Fibroblast of the conjunctiva (primary cell): ENCODE results near the gene ATP8B3.

ENCODE experiments used
- DNase-seq: peaks from one replicate; pipeline ENCODE4 v3.0.0-alpha.2; 2010; ENCODE audit warnings: low read depth

The ATP8B3 gene

GRCh38 chr19:1796395-1797142 is 15.5 kb downstream of the ATP8B3 start:
- DNase-seq: no peak

GRCh38 chr19:1794424-1795172 is 17.5 kb downstream of the ATP8B3 start:
- DNase-seq: no peak

DNA sequence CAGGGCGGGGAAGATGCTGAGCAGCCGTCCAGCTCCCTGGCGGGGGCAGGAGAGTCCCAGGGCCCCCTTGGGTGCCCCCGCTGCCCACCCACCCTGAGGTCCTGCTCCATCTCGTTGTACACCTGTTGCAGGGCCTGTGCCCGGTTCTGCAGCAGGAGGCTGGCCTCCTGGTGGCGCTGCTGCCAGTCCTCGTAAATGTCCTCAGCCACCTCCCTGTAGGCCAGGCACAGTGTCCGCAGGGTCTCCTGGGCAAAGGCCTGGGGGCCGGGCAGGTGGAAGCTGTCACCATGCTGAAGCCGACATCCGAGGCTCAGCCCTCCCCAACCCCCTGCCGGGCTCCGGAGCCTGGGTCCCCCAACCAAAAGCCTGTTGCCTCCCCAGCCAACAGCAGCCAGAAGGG is 20.2 kb downstream of the ATP8B3 start:
- DNase-seq: no peak

GRCh38 chr19:1790054-1790792 is 21.9 kb downstream of the ATP8B3 start:
- DNase-seq: no peak

DNA sequence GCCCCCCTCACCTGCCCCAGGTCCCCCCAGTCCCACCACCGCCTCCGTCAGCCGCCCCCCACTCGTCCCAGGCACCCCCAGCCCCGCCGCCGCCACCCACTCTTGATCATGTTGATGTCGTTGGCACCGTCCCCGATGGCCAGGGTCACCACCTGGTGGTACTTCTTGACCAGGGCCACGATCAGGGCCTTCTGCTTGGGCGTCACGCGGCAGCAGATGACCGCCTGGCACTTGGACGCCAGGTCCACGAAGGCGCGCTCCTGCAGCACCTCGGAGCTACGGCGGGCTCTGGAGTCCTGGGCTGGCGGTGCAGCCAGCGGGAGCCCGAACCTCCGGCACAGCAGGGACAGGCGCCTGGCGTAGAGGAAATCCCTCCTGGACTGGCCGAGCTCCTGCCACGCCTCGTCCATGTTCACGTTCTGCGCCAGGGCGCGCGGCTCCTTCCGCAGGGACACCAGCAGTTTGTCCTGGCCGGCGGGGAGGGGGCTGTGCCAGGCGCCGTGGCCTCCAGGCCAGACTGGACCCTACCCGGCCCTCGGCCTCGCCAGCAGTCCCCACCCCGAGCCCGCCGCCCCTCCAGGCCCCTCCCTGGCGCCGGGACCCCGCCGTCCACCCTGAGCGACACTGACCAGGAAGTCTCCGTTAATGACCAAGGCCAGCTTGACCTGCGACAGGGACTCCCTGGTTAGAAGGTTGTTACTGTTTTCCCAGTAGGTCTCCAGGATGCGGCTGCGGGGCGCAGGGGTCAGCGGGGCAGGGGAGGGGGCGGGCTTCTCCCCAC is 22.6 kb downstream of the ATP8B3 start:
- DNase-seq: no peak

DNA sequence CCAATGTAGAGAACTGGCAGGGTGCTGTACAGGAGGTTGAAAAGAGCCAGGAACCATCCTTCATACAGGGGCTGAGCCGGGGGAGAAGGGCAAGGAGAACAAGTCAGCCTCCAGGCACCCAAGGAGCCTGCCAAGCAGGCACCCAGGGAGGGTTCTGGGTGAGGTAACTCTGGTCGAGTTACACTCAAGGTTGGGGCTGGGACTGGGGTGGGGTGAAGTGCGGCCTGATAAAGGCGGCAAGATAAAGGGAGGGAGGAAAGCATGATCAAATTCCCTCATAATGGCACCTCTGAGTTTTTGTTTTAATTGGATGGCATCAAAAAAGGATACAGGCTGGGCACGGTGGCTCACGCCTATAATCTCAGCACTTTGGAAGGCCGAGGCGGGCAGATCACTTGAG is 25.0 kb downstream of the ATP8B3 start:
- no peak for DNase-seq

DNA sequence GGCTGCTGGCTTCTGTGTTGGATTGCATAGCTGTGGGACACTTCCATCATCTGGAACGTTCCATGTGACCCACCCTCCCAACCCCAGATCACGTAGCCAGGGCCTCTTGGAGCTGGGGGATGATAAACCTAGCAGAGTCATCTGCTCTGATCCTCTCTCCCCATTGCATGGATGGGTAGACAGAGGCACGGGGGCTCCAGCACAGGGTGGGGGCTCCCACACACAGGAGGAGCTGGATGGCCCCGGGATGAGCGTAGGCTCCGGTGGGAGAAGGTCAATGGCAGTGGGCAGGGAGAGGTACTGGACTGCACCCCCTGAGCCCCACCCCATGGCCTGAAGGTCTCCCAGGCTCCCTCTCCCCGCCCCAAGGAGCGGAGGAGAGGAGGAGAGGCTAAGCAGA is 25.4 kb downstream of the ATP8B3 start:
- DNase-seq: no peak

- DNase-seq: no peak
Measured at GRCh38 chr19:1785310-1785709, 26.8 kb downstream of the ATP8B3 start.

- DNase-seq: no peak
Measured at GRCh38 chr19:1783874-1784273, 28.2 kb downstream of the ATP8B3 start.

DNA sequence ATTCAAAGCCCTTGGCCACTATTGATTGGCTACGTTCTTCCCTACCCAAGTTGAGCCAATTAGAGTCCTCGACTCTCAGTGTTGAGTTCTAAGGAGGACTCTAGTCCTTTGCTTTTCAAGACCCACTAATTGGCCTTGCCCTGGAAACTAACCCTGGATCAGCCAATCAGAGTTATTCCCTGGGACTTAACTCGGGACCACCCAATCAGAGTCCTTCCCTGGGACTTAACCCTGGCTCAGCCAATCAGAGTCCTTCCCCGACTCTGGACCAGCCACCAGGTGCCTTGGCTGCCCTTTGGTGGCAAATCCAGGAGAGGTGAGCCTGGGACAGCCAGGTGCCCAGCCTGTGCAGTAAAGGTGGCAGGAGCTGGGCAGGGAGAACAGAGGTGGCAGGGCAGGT is 28.7 kb downstream of the ATP8B3 start:
- no peak for DNase-seq

GRCh38 chr19:1782521-1782920 is 29.6 kb downstream of the ATP8B3 start:
- DNase-seq: no peak

- no peak for DNase-seq
Measured at GRCh38 chr19:1780272-1780958, 31.7 kb downstream of the ATP8B3 start.

DNA sequence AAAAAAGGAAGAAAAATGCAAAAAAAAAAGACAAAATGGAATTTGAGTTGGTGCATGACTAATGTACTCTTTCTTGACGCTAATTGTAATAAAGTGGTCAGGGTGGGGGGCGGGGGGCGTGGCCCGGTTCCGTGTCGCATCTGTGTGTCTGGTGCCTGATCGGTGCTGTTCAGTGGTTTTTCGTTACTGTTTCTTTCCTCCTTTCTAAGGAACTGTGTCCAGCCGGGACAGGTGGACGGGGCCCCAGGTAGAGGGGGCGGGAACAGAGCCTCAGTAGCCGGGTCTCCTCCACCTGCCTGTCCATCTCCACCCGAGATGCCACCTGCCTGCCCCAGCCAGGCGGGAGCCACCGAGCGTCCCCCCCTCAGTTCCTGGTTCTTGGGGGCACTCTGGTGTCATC is 32.5 kb downstream of the ATP8B3 start:
- DNase-seq: no peak

DNA sequence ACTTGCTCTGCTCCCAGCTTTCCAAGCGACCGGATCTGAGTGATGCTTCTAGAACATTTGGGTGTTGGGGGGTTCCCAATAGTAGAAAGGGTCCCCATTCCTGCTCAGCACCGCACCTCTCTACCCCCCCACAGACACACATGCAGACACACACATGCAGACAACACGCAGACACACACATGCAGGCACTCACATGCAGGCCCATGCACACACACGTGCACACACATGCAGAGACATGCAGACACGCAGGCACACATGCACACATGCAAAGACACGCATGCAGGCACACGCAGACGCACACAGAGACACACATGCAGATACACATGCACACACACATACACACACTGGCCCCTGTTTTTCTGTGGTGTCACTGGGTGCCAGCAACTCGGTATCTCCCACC is 34.9 kb downstream of the ATP8B3 start:
- no peak for DNase-seq

DNA sequence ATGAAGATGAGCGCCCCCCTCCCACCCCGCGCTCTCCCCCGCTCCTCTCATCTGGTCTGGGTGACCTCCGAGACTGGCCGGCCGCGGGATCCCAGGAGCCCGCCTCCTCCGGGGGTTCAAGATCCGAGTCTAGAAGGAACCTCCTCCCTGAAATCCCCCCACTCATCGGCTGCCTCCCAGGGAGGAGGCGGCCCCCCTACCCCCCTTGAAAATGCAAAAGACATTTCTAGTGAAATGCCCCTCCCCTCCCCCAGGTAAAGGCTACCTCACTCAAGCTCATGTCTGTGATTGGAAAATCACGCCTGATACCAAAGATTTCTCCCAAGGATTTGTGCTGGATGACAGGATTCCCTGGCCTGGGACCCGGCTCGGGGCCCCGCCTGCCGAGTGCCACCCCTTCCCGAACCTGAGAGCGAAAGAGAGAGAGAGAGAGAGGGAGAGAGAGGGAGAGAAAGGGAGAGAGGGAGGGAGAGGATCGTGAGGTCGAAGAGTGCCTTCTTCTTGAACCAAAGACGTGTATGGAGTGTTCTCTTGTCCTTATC is 35.4 kb downstream of the ATP8B3 start:
- no peak for DNase-seq

GRCh38 chr19:1775951-1776605 is 36.0 kb downstream of the ATP8B3 start:
- no peak for DNase-seq

- DNase-seq: no peak
Measured at GRCh38 chr19:1774989-1775772, 36.9 kb downstream of the ATP8B3 start.

GRCh38 chr19:1773184-1773583 is 38.9 kb downstream of the ATP8B3 start:
- no peak for DNase-seq

GRCh38 chr19:1770866-1771576 is 41.1 kb downstream of the ATP8B3 start:
- no peak for DNase-seq
